ENCODE measurements around the gene TMEM62. TPM values are rescaled to one million over a fixed set of nuclear protein-coding genes. Genes with fewer than 3 reads are reported as not detected.
A peak's percentile ranks its signal among the peaks of the same experiment; 100 is the strongest.

Gene TMEM62
- total and polyA plus RNA-seq, 2 donors (not counting 1 experiment from before 2014, with no cell fraction given), result 18.6 to 65.3 TPM

DNA sequence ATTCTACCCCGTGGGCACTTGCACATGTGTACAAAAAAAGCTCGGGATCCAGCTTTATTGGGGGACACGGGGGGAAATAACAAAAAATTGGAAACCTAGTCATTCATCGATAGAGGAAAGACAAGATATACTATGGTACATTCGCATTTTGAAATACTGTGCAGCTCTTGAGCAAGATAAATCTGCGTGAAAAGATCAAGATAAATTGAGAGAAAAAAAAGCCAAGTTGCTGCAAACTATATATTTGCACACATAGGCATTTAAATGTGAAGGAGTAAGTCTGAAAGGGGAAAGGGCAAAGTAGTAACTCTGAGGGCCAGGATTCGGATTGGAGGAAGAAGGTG lies 26.9 kb upstream of the TMEM62 start:
- no peak for TF ChIP-seq EZH2 (IDR thresholded peaks at IDR 0.05; ENCODE audit: borderline replicate concordance, insufficient read depth, low read depth, low read length, poor library complexity, severe bottlenecking)
- TF ChIP-seq, protein P1, sequence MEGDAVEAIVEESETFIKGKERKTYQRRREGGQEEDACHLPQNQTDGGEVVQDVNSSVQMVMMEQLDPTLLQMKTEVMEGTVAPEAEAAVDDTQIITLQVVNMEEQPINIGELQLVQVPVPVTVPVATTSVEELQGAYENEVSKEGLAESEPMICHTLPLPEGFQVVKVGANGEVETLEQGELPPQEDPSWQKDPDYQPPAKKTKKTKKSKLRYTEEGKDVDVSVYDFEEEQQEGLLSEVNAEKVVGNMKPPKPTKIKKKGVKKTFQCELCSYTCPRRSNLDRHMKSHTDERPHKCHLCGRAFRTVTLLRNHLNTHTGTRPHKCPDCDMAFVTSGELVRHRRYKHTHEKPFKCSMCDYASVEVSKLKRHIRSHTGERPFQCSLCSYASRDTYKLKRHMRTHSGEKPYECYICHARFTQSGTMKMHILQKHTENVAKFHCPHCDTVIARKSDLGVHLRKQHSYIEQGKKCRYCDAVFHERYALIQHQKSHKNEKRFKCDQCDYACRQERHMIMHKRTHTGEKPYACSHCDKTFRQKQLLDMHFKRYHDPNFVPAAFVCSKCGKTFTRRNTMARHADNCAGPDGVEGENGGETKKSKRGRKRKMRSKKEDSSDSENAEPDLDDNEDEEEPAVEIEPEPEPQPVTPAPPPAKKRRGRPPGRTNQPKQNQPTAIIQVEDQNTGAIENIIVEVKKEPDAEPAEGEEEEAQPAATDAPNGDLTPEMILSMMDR (IDR thresholded peaks at IDR 0.05), result no peak

DNA sequence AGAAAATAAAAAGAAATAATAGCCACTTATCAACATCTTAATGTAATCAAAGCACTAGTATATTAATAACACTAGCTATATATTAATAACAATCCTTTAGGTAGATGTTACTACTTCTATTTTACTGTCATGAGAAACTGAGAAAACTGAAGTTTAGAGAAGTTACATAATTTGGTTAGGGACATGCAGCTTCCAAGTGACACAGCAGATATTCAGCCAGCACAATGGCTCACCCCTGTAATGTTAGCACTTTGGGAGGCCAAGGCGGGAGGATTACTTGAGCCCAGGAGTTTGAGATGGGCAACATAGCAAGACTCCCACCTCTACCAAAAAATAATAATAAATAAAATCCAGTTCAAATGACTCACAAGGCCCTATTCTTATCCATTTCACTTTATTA lies 25.6 kb upstream of the TMEM62 start:
- ATAC-seq (ENCODE audit: low read depth) (no peak), DNase-seq (no peak)
- Histone ChIP-seq H3K4me3 (ENCODE audit: control extremely low read depth in 1 of 5, extremely low read depth in 1 of 5, insufficient read depth in 1 of 5, low read depth in 2 of 5, low read length in 4 of 5) (no peak overlapping the region), H3K27me3 (replicated peaks in 1 of 4; ENCODE audit: control extremely low read depth in 1 of 4, control insufficient read depth in 3 of 4, insufficient read depth in 4 of 4, low read length in 3 of 4) (no peaks in the 10 kb centered on the region), H3K4me1 (ENCODE audit: control insufficient read depth in 2 of 2, insufficient read depth in 2 of 2, low read length in 2 of 2) (peaks cover 21 to 22% of the 10 kb centered on the region in 2 donors), H4K20me1 (ENCODE audit: control insufficient read depth, insufficient read depth, low read length, poor library complexity, severe bottlenecking) (no peaks in the 10 kb centered on the region), H3K79me2 (ENCODE audit: control insufficient read depth, insufficient read depth, low read length) (peaks cover 37% of the 10 kb centered on the region), H3K27ac (ENCODE audit: low read length in 2 of 2) (no peak overlapping the region), H3K4me2 (replicated peaks; ENCODE audit: low read depth, low read length, poor library complexity, severe bottlenecking) (no peak overlapping the region), H3K36me3 (replicated peaks in 1 of 2; ENCODE audit: control extremely low read depth in 1 of 2, control insufficient read depth in 1 of 2, extremely low read depth in 1 of 2, insufficient read depth in 2 of 2, low read length in 1 of 2) (peaks cover 0 to 5% of the 10 kb centered on the region in 2 experiments), H3K9ac (ENCODE audit: low read length) (no peak overlapping the region), H3K9me3 (ENCODE audit: control extremely low read depth in 1 of 3, control insufficient read depth in 2 of 3, insufficient read depth in 1 of 3, low read length in 2 of 3) (no peaks in the 10 kb centered on the region), H2AFZ (ENCODE audit: insufficient read depth, low read depth, low read length, poor library complexity, severe bottlenecking) (no peak overlapping the region)
- ChIA-PET POLR2A (no interaction called here), CTCF (no interaction called here)
- H3K27ac Mint-ChIP-seq, result no peak overlapping the region
- no peaks in the 10 kb centered on the region for H3K9me3 Mint-ChIP-seq (ENCODE audit: insufficient read depth)
- WGBS (ENCODE audit: insufficient coverage), result 100% methylated on average over 1 of the region's 1 CpG
- peaks cover 35% of the 10 kb centered on the region for H3K4me1 Mint-ChIP-seq
- intact Hi-C loops (cut with micrococcal nuclease), result no loop called here
- no peaks in the 10 kb centered on the region for H3K27me3 Mint-ChIP-seq
- no peak for TF ChIP-seq EZH2 (IDR thresholded peaks at IDR 0.05; ENCODE audit: borderline replicate concordance, insufficient read depth, low read depth, low read length, poor library complexity, severe bottlenecking)
- TF ChIP-seq, protein P1 (IDR thresholded peaks at IDR 0.05), result no peak
- H3K4me3 Mint-ChIP-seq, result no peak overlapping the region

More for the DNA sequence above, 26.9 kb upstream of the TMEM62 start:
- no peaks in the 10 kb centered on the region for H3K9me3 ChIP-seq (ENCODE audit: control extremely low read depth in 1 of 3, control insufficient read depth in 2 of 3, insufficient read depth in 1 of 3, low read length in 2 of 3)
- peak overlapping the region; percentile 55 to 99 (median 87) for H3K4me3 ChIP-seq (ENCODE audit: control extremely low read depth in 1 of 5, extremely low read depth in 1 of 5, insufficient read depth in 1 of 5, low read depth in 2 of 5, low read length in 4 of 5)
- H3K27ac ChIP-seq (ENCODE audit: low read length in 2 of 2), result peak overlapping the region; percentile 90 to 96
- H3K79me2 ChIP-seq (ENCODE audit: control insufficient read depth, insufficient read depth, low read length), result peaks cover 50% of the 10 kb centered on the region
- DNase-seq (no peak), ATAC-seq (ENCODE audit: low read depth) (no peak)
- peak overlapping the region; percentile 77 for H2AFZ ChIP-seq (ENCODE audit: insufficient read depth, low read depth, low read length, poor library complexity, severe bottlenecking)
- peak overlapping the region; percentile 98 for H3K27ac Mint-ChIP-seq
- ChIA-PET CTCF (interaction anchor here (1.0 to 1.5 kb wide), 6 partner anchors 12 to 407 kb away, joined by 3 to 9 read pairs (median 4); no protein-coding TSS in a partner anchor), POLR2A (interaction anchor here (0.7 to 1.8 kb wide), 3 partner anchors 12 to 27 kb away, joined by 3 to 10 read pairs (median 6); partner anchors contain the start of gene TMEM62)
- peaks cover 21 to 22% of the 10 kb centered on the region in 2 donors for H3K4me1 ChIP-seq (ENCODE audit: control insufficient read depth in 2 of 2, insufficient read depth in 2 of 2, low read length in 2 of 2)
- H3K9me3 Mint-ChIP-seq (ENCODE audit: insufficient read depth), result no peaks in the 10 kb centered on the region
- peak overlapping the region; percentile 89 for H3K4me3 Mint-ChIP-seq
- H3K4me1 Mint-ChIP-seq, result peaks cover 44% of the 10 kb centered on the region
- WGBS (ENCODE audit: insufficient coverage), result no CpG with 5 or more reads among the region's 7 CpGs
- H3K9ac ChIP-seq (ENCODE audit: low read length), result peak overlapping the region; percentile 82
- intact Hi-C loops (cut with micrococcal nuclease), result loop anchor here (1.0 kb wide), 5 partner anchors 12 to 224 kb away; partner anchors contain the start of genes CCNDBP1, LCMT2 and TMEM62
- H3K27me3 ChIP-seq (replicated peaks in 1 of 4; ENCODE audit: control extremely low read depth in 1 of 4, control insufficient read depth in 3 of 4, insufficient read depth in 4 of 4, low read length in 3 of 4), result no peaks in the 10 kb centered on the region
- peak overlapping the region; percentile 80 for H3K4me2 ChIP-seq (replicated peaks; ENCODE audit: low read depth, low read length, poor library complexity, severe bottlenecking)
- no peaks in the 10 kb centered on the region for H3K27me3 Mint-ChIP-seq
- H3K36me3 ChIP-seq (replicated peaks in 1 of 2; ENCODE audit: control extremely low read depth in 1 of 2, control insufficient read depth in 1 of 2, extremely low read depth in 1 of 2, insufficient read depth in 2 of 2, low read length in 1 of 2), result peaks cover 0 to 5% of the 10 kb centered on the region in 2 experiments
- no peaks in the 10 kb centered on the region for H4K20me1 ChIP-seq (ENCODE audit: control insufficient read depth, insufficient read depth, low read length, poor library complexity, severe bottlenecking)

Measured in B cell (primary cell).